HEK293 (cell line): Measurements from ENCODE around the gene PRRT3.

Experiments
- ATF2 ChIP-seq: fragments of 450-650 bp; formaldehyde crosslinking; IDR thresholded peaks from 2 replicates; pipeline ENCODE4 v1.5.1; 2016; ENCODE audit warnings: missing biosample characterization, missing genetic modification characterization, low read depth
- BCL11A ChIP-seq: fragments of 450-650 bp; formaldehyde crosslinking; IDR thresholded peaks from 2 replicates; pipeline ENCODE4 v1.5.1; 2016; ENCODE audit warnings: low read depth, missing biosample characterization, missing genetic modification characterization
- GLI4 ChIP-seq: fragments of 450-650 bp; formaldehyde crosslinking; IDR thresholded peaks from 2 replicates; pipeline ENCODE4 v1.5.1; 2016; ENCODE audit warnings: missing biosample characterization, missing genetic modification characterization
- GLIS1 ChIP-seq: fragments of 450-650 bp; formaldehyde crosslinking; IDR thresholded peaks from 2 replicates; pipeline ENCODE4 v1.5.1; 2016; ENCODE audit warnings: missing biosample characterization, missing genetic modification characterization
- HOXC10 ChIP-seq: sonication (generic); formaldehyde crosslinking; IDR thresholded peaks from 2 replicates; pipeline ENCODE4 v1.8.1; 2023; ENCODE audit warnings: mild to moderate bottlenecking, missing genetic modification reagents
- KLF1 ChIP-seq: fragments of 450-650 bp; formaldehyde crosslinking; IDR thresholded peaks from 2 replicates; pipeline ENCODE4 v1.5.1; 2016; ENCODE audit warnings: missing biosample characterization, missing genetic modification characterization
- OSR2 ChIP-seq: fragments of 450-650 bp; formaldehyde crosslinking; IDR thresholded peaks from 2 replicates; pipeline ENCODE4 v1.5.1; 2016; ENCODE audit warnings: missing biosample characterization, missing genetic modification characterization
- PRDM10 ChIP-seq: fragments of 450-650 bp; formaldehyde crosslinking; IDR thresholded peaks from 2 replicates; pipeline ENCODE4 v1.5.1; 2016; ENCODE audit warnings: missing biosample characterization, missing genetic modification characterization
- WT1 ChIP-seq: fragments of 450-650 bp; formaldehyde crosslinking; IDR thresholded peaks from 2 replicates; pipeline ENCODE4 v1.5.1; 2016; ENCODE audit warnings: missing biosample characterization, missing genetic modification characterization
- ZBTB10 ChIP-seq: fragments of 450-650 bp; formaldehyde crosslinking; IDR thresholded peaks from 2 replicates; pipeline ENCODE4 v1.5.1; 2016; ENCODE audit warnings: missing biosample characterization, missing genetic modification characterization
- ZBTB49 ChIP-seq: fragments of 450-650 bp; formaldehyde crosslinking; IDR thresholded peaks from 2 replicates; pipeline ENCODE4 v1.5.1; 2016; ENCODE audit warnings: missing biosample characterization, missing genetic modification characterization, low read depth
- ZNF155 ChIP-seq: fragments of 450-650 bp; formaldehyde crosslinking; IDR thresholded peaks from 2 replicates; pipeline ENCODE4 v1.5.1; 2016; ENCODE audit warnings: missing biosample characterization, missing genetic modification characterization
- ZNF19 ChIP-seq: fragments of 450-650 bp; formaldehyde crosslinking; IDR thresholded peaks from 2 replicates; pipeline ENCODE4; 2016; ENCODE audit warnings: missing biosample characterization, missing genetic modification characterization, low read depth
- ZNF311 ChIP-seq: fragments of 450-650 bp; formaldehyde crosslinking; IDR thresholded peaks from 2 replicates; pipeline ENCODE4 v1.5.1; 2017; ENCODE audit warnings: missing biosample characterization, missing genetic modification characterization, borderline replicate concordance
- ZNF423 ChIP-seq: fragments of 450-650 bp; formaldehyde crosslinking; IDR thresholded peaks from 2 replicates; pipeline ENCODE4 v1.5.1; 2016; ENCODE audit warnings: missing biosample characterization, missing genetic modification characterization
- ZNF513 ChIP-seq: fragments of 450-650 bp; IDR thresholded peaks from 2 replicates; pipeline ENCODE4 v1.5.1; 2018; ENCODE audit warnings: missing biosample characterization, missing genetic modification characterization
- ZNF514 ChIP-seq: fragments of 450-650 bp; formaldehyde crosslinking; IDR thresholded peaks from 2 replicates; pipeline ENCODE4 v1.5.1; 2016; ENCODE audit warnings: missing biosample characterization, missing genetic modification characterization
- ZNF544 ChIP-seq: fragments of 450-650 bp; formaldehyde crosslinking; IDR thresholded peaks from 2 replicates; pipeline ENCODE4 v1.5.0; 2017; ENCODE audit warnings: missing biosample characterization, missing genetic modification characterization
- ZNF624 ChIP-seq: fragments of 450-650 bp; formaldehyde crosslinking; IDR thresholded peaks from 2 replicates; pipeline ENCODE4 v1.5.1; 2017; ENCODE audit warnings: missing biosample characterization, missing genetic modification characterization
- ZNF639 ChIP-seq: fragments of 450-650 bp; formaldehyde crosslinking; IDR thresholded peaks from 2 replicates; pipeline ENCODE4 v1.5.1; 2016; ENCODE audit warnings: missing biosample characterization, missing genetic modification characterization
- ZNF768 ChIP-seq: fragments of 450-650 bp; formaldehyde crosslinking; IDR thresholded peaks from 2 replicates; pipeline ENCODE4 v1.5.1; 2018; ENCODE audit warnings: missing biosample characterization, mild to moderate bottlenecking, missing genetic modification characterization
- ZNF830 ChIP-seq: fragments of 450-650 bp; IDR thresholded peaks from 2 replicates; pipeline ENCODE4 v1.5.0; 2018; ENCODE audit warnings: missing biosample characterization, missing genetic modification characterization, low read depth, mild to moderate bottlenecking, moderate library complexity
- ZSCAN18 ChIP-seq: fragments of 450-650 bp; formaldehyde crosslinking; IDR thresholded peaks from 2 replicates; pipeline ENCODE4 v1.5.1; 2016; ENCODE audit warnings: missing biosample characterization, missing genetic modification characterization
- ZXDB ChIP-seq: fragments of 450-650 bp; formaldehyde crosslinking; IDR thresholded peaks from 2 replicates; pipeline ENCODE4 v1.5.1; 2016; ENCODE audit warnings: missing biosample characterization, missing genetic modification characterization

The PRRT3 gene

GRCh38 chr3:9946112-9947024 is 5.8 kb downstream of the PRRT3 start (continued):
- peak; percentile 66 for TF ChIP-seq ZXDB (tag by site-specific recombination)
- TF ChIP-seq KLF1 (tag by site-specific recombination), result peak; percentile 28; the same call in 1 of the 2 replicates
- peak; percentile 40; the same call in 1 of the 2 replicates for TF ChIP-seq OSR2 (tag by site-specific recombination)
- peak; percentile 55; the same call in 1 of the 2 replicates for TF ChIP-seq ZNF423 (tag by site-specific recombination)
- TF ChIP-seq ZNF639 (tag by site-specific recombination), result no peak
- no peak for TF ChIP-seq ZNF624 (tag by site-specific recombination)
- no peak for TF ChIP-seq ZNF830 (tag by site-specific recombination)
- 0 out of 2 replicates have a peak, but pooled peaks have one; percentile 4 for TF ChIP-seq ZNF768 (tag by site-specific recombination)
- no peak for TF ChIP-seq ZNF513 (tag by site-specific recombination)
- peak; percentile 55; the same call in 1 of the 2 replicates for TF ChIP-seq GLIS1
- TF ChIP-seq PRDM10, result peak; percentile 81
- no peak for TF ChIP-seq HOXC10
- TF ChIP-seq BCL11A (tag by site-specific recombination), result no peak
- no peak for TF ChIP-seq ZNF514
- TF ChIP-seq ZBTB10, result no peak
- no peak for TF ChIP-seq ZNF311 (tag by site-specific recombination)
- no peak for TF ChIP-seq ZNF19 (tag by site-specific recombination)
- TF ChIP-seq GLI4, result no peak
- no peak for TF ChIP-seq ATF2 (tag by site-specific recombination)
- TF ChIP-seq ZBTB49 (tag by site-specific recombination), result no peak
- TF ChIP-seq WT1 (tag by site-specific recombination), result no peak
- no peak for TF ChIP-seq ZNF155 (tag by site-specific recombination)
- TF ChIP-seq ZSCAN18 (tag by site-specific recombination), result no peak
- TF ChIP-seq ZNF544 (tag by site-specific recombination), result no peak
